CD4-positive, alpha-beta T cell treated with Interleukin-10 for 1 hour (primary cell): ENCODE measurements around the gene TMEM94.
A peak's percentile ranks its signal among the peaks of the same experiment; 100 is the strongest.
"Not testable (repeated sequence)": the region's sequence is repeated elsewhere in the genome, so short reads cannot be mapped to it uniquely, and the experiment has no call there.

ENCODE experiments used
- DNase-seq: peaks from one replicate; pipeline ENCODE4 v3.0.0-alpha.2; 2020

TMEM94 gene

DNA sequence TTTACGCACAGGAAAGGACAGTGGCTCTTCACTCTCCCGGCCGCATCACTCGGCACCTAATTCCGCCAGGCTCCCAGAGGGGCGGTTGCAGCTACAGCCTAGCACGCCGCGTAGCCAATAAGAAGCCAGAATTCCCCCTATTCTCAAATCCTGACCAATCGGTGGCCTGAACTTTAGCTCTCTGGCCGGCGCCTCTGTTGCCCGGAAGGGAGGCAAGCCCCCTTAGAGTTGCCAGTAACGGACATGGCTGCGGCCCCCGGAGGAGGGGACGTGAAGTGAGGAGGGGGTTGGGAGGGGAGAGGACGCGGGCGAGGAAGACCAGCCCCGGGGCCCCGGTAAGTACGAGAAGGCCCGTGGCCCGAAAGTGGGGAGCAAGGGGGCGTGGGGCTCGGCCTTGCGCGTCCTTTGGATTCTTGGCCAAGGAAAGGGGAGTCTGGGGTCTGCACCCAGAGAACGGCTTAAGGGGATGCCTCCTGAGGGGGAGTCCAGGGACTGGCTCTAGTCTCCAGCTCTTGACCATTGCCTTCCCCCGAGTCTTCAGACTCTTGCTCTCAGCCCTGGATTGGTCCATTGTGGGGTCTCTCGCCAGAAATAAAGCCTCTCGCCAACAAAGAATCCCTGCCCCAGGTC, at the start of gene TMEM94:
TSS of gene TMEM94 (plus strand) at position 219 of the 630 bp plus-strand sequence. CDS start 15,271 bp downstream, outside the sequence.
- peak; percentile 96 for DNase-seq

DNA sequence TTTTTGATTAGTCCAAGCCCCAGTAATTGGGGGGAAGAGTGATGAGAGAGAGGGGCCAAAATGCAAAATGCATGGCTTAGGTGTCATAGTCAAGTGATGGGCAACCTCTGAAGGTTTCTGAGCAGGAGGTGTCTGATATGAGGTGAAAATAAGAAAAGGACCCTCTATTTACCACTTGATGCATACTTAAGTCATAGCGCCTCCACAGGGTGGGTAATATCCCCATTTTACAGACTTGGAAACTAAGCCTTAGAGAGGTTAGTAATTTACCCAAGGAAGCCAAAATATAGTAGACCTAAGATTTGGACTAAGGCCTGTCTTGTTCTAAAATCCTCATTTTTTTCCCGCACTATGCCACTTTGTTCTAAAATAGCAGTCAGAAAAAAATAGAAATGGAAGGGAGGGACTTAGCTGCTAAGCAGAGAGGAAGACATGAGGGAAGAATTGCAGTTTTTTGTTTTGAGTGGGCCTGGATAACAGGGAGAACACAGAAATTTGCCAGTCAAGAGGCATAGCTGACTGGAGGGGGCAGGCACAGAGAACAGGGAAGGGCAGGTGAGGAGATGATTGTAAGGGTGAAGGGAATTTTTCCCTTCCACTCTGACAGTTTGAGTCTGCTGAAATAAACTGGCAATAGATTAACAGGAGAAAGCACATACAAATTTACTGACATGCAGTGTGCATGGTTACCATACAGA, 48.6 kb upstream of the TMEM94 start:
- no peak for DNase-seq

DNA sequence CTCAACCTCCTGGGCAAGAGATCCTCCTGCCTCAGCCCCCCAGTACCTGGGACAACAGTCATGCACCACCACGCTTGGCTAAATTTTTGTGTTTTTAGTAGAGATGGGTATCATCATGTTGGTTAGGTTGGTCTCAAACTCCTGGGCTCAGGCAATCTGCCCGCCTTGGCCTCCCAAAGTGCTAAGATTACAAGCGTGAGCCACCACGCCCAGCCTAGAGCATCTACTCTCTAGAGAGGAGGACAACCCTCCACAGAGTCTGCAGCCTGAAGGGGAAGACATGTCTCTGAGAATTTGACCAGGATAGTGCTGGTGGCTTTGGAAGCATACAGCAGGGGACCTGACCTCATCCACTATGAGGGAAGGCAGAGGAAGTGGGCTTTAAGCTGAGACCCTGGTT, 46.3 kb upstream of the TMEM94 start:
- DNase-seq = no peak

DNA sequence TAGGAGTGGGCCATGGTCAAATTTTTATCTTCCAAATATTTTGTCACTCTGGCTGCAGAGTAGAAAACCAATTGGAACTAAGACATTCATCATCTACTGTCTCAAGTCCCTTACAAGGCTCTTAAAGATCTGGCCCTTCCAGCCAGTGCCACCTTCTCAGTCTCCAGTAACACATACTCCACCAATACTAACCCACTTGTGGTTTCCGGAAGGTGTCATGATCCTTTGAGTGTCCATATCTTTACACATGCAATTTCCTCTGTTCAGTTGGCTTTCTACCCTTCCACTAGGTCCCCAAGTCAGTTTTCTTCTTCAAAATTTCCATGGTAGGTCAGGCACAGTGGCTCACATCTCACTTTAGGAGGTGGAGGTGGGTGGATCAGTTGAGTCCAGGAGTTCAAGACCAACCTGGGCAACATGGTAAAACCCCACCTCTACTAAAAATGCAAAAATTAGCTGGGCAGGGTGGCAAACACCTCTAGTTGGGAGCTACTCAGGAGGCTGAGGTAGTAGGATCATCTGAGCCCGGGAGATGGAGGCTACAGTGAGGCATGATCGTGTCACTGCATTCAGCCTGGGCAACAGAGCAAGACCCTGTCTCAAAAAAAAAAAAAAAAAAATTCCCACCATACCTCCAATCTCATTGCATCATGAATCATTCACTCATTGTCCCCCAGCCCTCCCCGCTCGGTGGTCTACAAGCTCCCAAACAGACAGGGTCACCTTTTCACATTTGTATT, 44.9 kb upstream of the TMEM94 start:
- DNase-seq = no peak

DNA sequence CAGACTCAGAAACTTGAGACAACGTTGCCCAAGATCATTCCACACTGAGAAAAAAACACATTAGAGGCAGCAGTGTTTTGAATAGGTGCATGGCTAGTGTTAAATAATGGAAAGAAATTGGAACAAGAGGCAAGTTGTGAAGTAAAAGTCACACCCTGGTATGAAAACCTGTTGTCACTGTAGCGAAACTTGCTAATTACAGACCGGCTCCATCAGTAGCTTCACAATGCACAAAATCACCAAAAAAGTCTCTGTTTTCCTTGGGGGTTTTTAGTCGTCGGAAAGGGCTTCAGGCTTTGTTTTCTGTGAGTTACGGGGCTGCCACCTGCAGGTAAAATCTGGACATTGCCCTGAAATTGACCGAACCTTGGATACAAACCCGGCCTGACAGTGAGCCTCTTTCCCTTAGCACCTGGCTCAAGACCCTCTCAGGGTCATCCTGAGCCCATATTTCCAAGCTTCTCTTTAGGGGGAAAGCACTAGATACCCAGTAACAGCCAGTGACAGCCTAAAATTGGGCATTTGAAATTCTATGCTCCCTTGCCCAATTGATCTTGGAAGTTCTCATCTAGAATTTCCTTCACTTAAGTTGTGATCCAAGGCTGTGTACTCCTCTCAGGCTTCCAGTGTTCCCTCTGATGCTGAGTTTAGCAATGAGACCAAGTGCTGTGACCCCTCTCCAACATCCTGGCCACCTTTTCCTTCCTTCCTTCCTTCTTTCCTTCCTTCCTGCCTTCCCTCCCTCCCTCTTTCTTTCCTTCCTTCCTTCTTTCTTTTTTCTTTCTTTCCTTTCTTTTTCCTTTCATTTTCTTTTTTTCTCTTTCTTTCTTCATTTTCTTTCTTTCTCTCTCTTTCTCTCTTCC, 43.7 kb upstream of the TMEM94 start:
- DNase-seq = peak; percentile 81

DNA sequence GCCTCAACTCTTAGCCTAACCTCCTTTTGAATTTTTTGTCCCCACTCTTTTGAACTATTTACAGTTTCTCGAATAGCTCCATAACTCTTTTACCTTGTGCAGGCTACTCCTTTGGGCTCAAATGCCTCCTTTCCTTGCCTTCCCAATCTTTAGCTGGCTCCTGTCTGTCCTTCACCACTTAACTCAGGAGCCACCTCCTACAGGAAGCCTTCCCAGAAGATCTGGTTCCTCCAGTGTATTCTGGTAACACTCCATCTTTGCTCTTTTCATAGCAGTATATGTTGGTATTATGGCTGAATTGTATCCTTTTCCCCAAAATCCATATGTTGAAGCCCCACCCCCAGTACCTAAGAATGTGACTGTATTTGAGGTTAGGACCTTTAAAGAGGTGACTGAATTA, 41.9 kb upstream of the TMEM94 start:
- DNase-seq = no peak

DNA sequence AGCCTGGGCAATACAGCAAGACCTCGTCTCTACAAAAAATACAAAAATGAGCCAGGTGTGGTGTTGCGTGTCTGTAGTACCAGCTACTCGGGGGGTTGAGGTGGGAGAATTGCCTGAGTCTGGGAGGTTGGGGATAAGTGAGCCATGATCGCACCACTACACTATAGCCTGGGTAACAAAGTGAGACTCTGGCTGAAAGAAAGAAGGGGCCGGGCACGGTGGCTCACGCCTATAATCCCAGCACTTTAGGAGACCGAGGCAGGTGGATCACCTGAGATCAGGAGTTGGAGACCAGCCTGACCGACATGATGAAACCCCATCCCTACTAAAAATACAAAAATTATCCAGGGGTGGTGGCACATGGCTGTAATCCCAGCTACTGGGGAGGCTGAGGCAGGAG, 40.4 kb upstream of the TMEM94 start:
- DNase-seq = no peak

DNA sequence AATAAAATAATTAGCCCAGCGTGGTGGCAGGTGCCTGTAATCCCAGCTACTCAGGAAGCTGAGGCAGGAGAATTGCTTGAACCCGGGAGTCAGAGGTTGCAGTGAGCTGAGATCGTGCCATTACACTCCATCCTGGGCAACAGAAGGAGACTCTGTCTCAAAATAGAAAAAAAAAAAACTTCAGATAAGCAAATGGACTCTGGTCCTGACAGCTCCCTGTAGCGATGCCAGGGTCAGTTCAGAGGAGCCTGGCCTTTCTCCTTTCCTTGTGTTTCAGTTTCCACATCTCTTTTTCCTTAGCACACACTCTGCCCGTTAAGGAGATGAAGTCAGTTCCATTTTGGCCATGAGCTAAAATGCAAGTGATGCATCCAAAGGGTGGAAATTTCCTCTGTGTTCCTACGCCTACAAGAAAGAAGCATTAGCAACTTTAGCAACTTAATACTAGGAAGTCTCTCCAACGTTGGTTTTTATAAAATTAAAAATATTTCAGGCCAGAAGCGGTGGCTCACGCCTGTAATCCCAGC, 39.3 kb upstream of the TMEM94 start:
- DNase-seq = no peak

DNA sequence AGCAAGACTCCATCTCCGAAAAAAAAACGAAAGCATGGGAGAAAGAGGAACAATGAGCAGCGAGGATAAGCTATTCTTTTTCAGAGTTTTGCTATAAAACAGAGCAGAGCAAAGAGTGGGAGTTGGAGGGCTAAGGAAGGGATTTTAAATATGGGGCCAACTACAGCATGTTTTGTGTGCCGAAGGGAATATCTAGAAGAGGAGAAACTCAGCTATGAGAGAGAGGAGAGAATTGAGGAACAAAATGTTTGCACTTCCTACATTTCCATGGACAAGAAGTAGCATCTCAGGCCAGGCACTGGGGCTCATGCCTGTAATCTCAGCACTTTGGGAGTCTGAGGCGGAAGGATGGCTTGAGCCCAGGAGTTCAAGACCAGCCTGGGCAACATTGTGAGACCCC, 37.9 kb upstream of the TMEM94 start:
- DNase-seq = no peak

DNA sequence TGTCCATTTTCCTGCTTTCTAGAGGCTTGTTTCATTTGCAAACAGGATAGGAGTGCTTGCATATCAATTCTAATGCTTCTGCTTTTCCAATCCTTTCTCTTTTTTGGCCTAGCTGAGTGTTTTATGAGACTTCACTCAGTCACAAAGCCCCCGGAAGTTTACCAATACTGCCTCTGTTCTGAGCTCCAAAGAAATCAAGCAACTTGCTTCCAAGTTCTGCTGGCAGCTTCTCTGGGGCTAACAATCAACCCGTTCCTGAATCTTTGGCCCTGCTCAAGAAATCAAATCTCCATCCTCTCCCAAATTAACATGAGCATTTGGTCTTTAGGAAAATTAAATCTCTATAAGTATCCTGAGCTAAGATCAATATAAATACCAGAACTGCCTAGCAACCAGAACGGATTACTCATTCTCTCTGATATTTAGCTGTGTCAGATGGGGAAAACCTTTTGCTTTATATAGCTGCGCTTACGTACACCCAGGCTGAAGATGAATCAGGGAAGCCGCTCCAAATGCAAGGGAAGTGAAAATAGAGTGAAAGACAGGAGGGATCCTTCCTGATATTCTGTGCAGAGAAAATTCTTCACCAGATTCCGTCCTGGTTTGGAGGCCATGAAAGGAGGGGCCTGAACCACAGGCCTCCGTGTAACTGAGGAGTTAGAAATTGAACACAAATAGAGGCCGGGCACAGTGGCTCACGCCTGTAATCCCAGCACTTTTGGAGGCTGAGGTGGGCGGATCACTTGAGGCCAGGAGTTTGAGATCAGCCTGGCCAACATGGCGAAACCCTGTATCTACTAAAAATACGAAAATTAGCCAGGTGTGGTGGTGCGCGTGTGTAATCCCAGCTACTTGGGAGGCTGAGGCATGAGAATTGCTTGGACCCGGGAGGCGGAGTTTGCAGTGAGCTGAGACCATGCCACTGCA, 27.6 kb upstream of the TMEM94 start:
- DNase-seq = peak; percentile 9

DNA sequence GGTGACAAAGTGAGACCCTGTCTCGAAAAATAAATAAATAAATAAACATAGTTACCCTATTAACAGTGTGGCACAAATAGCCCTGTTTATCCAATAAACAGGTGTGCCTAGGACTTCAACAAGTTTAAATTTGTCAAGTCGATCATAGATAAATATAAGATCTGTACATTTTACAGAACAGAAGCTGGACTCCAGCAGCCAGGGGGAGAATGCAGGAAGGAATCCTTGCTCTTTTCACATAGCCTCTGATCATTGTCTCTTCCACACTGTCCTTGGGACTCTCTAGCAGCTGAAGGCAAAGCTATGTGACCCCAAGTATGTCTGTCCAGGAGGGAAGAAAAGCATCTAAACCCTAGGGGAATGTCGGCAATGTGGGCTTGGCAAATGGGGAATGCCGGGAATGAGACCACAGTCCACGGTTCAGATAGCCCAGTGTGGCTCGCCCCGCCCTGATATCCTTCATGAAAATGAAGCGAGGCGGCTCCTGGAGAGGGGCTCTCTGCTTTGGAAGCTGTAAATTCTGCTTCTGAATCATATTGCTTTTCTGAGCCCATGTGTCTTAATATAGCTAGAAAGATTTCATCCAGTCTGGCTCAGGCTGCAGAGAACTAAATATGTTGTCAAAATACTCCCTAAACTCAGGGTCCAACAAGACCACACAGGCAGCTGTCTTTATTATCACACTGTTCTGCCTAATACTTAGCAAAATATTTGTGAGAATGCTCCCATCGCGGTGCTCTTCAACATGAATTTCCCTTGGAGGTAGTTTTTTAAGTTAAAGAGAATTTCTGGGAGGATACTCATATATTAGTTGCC, 26.1 kb upstream of the TMEM94 start:
- no peak for DNase-seq

DNA sequence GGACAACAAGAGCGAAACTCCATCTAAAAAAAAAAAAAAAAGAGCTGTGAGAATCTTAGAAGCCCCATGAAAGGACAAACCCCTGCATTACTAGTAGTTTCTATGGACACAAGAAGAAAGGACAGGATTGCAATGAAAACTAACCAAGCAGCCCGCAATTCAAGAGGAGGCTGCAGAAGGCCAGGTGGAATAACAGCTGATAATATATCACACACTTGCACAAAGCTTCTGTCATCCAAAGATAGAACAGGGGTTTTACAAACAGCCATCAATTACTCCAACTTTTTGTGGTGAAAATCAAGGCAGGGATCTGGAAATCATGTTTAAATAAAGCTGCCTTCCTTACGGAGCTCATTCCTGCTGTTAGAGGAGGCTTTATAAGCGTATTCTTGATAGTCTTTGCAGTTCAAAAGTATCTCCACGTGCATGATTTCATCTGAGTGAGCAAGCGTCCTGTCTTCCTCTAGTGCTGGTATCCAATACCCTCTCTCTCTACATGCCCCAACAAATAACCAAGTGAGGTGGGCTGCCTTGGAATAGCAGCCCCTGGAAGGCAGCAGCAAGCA, 23.1 kb upstream of the TMEM94 start:
- no peak for DNase-seq

DNA sequence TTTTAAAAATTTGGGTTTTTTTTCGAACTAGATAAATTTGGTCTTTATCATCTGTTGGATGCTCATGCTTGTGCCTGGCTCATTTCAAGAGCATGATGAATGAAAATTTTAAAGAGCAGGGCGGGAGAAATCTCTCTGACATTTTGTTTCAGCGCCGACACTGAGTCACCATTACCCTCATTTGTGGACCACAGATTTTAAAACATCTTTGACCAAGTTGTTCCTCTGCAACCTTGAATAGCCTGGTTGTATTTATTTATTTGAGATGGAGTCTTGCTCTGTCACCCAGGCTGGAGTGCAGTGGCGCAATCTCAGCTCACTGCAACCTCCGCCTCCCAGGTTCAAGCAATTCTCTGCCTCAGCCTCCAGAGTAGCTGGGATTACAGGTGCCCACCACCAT, 22.0 kb upstream of the TMEM94 start:
- DNase-seq = not testable (repeated sequence)

DNA sequence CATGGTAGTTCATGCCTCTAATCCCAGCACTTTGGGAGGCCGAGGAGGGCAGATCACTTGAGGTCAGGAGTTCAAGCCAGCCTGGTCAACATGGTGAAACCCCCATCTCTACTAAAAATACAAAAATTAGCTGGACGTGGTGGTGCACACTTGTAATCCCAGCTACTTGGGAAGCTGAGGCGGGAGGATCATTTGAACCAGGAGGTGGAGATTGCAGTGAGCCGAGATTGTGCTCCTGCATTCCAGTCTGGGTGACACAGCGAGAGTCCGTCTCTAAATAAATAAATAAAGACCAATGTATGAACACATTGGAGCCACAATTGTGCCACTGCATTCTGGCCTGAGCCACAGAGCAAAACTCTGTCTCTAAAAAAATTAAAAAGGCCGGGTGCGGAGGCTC, 19.0 kb upstream of the TMEM94 start:
- not testable (repeated sequence) for DNase-seq

DNA sequence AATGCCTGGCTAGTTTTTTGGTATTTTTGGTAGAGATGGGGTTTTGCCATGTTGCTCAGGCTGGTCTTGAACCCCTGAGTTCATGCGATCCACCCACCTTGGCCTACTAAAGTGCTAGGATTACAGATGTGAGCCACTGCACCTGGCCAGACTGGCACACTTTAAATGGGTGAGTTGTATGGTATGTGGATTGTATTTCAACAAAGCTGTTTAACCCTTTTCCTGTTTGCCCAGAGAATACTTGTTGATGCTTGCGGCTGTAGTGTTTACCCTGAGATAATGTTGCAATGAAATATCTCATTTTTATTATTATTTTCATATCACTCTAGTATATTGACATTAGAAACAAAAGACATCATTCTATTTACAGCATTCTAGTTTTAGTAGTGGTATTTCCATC, 17.1 kb upstream of the TMEM94 start:
- no peak for DNase-seq

DNA sequence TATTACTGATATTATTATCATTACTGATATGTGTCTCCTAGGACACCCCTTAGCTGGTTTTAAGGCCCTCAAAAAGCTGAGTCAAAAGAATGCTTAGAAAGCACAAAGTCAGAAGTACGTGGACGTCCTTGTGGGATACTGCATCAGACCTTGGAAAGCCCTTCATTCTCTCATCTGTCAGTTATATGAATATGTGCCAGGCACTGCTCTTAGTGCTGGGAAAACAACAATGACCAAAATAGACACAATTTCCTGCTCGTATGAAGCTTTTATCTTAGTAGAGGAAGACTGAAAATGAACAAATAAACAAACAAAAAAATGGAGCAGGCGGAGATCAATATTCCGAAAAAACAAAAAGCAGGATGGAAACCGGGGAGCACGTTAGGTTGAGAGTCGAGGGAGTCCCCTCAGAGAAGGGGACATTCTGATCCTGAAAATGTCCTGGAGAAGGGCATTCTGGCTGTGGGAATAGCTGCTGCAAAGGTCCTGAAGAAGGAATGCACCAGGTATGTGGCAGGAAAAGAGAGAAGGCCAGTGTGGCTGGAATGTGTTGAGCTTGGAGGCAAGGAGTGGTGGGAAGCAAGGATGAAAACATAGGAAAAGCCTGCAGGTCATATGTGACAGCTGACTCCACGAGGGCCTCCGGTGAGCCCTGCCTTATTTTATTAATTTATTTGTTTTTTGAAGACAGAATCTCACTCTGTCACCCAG, 15.5 kb upstream of the TMEM94 start:
- DNase-seq = no peak

DNA sequence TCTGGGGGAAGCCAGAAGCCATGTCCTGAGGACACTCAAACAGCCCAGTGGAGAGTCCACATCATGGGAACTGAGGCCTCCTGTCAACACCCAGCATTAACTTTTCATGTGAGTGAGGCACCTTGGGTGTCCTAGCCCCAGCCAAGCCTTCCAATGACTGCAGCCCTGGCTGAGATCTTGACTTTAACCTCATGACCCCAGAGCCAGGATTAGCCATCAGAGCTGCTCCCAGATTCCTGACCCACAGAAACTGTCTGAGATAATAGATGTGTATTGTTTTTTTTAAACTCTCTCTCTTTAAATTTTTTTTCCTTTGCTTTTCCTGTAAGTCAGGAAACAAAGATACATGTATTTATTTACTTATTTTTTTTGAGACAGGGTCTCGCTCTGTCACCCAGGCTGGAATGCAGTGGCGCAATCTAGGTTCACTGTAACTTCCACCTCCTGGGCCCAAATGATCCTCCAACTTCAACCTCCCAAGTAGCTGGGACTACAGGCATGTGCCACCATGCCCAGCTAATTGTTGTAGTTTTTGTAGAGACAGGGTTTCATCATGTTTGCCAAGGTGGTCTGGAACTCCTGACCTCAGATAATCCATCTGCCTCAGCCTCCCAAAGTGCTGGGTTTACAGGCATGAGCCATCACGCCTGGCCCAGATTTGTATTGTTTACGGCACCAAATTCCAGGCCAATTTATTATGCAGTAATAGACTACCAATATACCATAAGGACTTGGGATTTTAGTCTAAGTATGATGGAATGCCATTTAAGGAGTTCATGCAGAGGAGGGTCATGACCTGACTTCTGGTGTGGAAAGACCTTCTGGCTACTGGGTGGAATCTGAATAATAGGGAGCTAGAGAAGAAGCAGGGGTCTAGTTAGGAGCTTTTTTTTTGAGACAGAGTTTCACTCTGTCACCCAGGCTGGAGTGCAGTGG, 14.0 kb upstream of the TMEM94 start:
- no peak for DNase-seq

DNA sequence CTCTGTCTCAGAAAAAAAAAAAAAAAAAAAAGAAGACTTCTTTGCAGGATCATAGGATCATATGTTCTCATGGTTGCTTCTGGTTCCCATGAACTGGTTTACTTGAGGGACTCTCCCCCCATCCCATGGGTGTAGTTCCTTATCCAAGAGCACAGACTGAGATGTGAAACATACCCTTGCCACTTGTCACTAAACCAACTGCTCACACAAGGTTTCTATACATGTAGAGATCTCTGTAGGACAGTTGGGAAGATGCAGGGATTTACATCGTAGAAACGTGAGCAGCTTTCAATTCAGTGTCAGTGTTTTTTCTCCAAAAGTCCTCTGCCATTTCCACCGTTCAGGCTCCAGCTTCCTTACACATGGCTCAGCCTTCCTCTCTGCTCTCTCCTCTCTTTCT, 11.1 kb upstream of the TMEM94 start:
- no peak for DNase-seq

DNA sequence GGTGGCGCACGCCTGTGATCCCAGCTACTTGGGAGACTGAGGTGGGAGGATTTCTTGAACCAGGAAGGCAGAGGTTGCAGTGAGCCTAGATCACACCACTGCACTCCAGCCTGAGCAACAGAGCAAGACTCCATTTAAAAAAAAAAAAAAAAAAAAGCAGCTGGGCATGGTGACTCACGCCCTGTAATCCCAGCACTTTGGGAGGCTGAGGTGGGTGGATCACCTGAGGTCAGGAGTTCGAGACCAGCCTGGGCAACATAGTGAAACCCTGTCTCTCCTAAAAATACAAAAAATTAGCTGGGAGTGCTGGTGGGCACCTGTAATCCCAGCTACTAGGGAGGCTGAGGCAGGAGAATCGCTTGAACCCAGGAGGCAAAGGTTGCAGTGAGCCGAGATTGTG, 10.5 kb upstream of the TMEM94 start:
- DNase-seq = not testable (repeated sequence)
